Right lobe of liver (tissue), 4 donors: ENCODE results near the gene FAM163B.

Source experiments
- CTCF ChIP-seq, 4 donors: fragments of 200-600 bp in 3 of 4; fragments of 450-650 bp in 1 of 4; IDR thresholded peaks; one replicate each; pipeline versions ENCODE4 v1.5.1 to v1.8.0; 2016 to 2022; ENCODE audit warnings: antibody characterized with exemption in 4 of 4, mild to moderate bottlenecking in 2 of 4
- POLR2A ChIP-seq: fragments of 450-650 bp; IDR thresholded peaks from one replicate; pipeline ENCODE4 v1.6.1; 2017; ENCODE audit warnings: antibody characterized with exemption, mild to moderate bottlenecking
- donor health status: DM: no; HTN: no; CAD: no.
- donor health status: DM: no; HTN: no; CAD: no.
- donor health status: DM: no; HTN: yes; CAD: no.

- no peak for TF ChIP-seq CTCF (IDR thresholded peaks at IDR 0.05)
- no peak for TF ChIP-seq POLR2A
Measured at GRCh38 chr9:133576031-133576874, 32.9 kb downstream of the FAM163B start.
